HG02938 (cell line): Measurements from ENCODE around the gene MAGI1.

Experiments used
- ATAC-seq: cut with Tn5 transposase; IDR thresholded peaks from one replicate; pipeline ENCODE4 v1.9.1; 2021; ENCODE audit warnings: mild to moderate bottlenecking, moderate library complexity; ENCODE audit not compliant: unreplicated experiment

MAGI1 gene

GRCh38 chr3:65854606-65855304 lies 184.0 kb downstream of the MAGI1 start:
- no peak for ATAC-seq

GRCh38 chr3:65851827-65852226 lies 186.9 kb downstream of the MAGI1 start:
- ATAC-seq = no peak

- no peak for ATAC-seq
These were observed 188.5 kb downstream of the MAGI1 start for GRCh38 chr3:65850261-65850660.

GRCh38 chr3:65848024-65848423 lies 190.7 kb downstream of the MAGI1 start:
- ATAC-seq = no peak

GRCh38 chr3:65846936-65847335 lies 191.8 kb downstream of the MAGI1 start:
- ATAC-seq = no peak

GRCh38 chr3:65844370-65844769 lies 194.3 kb downstream of the MAGI1 start:
- no peak for ATAC-seq

- ATAC-seq = no peak
These were observed 195.0 kb downstream of the MAGI1 start for GRCh38 chr3:65843732-65844131.

GRCh38 chr3:65837604-65838003 lies 201.1 kb downstream of the MAGI1 start:
- ATAC-seq = no peak

- ATAC-seq = no peak
These were observed 202.7 kb downstream of the MAGI1 start for GRCh38 chr3:65836047-65836446.

- no peak for ATAC-seq
These were observed 204.8 kb downstream of the MAGI1 start for GRCh38 chr3:65833761-65834505.

- no peak for ATAC-seq
These were observed 206.8 kb downstream of the MAGI1 start for GRCh38 chr3:65831733-65832425.

GRCh38 chr3:65830948-65831732 lies 207.6 kb downstream of the MAGI1 start:
- ATAC-seq = no peak

GRCh38 chr3:65829228-65829627 lies 209.5 kb downstream of the MAGI1 start:
- ATAC-seq = no peak

GRCh38 chr3:65828706-65829105 lies 210.0 kb downstream of the MAGI1 start:
- ATAC-seq = no peak

GRCh38 chr3:65827076-65827475 lies 211.6 kb downstream of the MAGI1 start:
- ATAC-seq = no peak

- ATAC-seq = no peak
These were observed 214.6 kb downstream of the MAGI1 start for GRCh38 chr3:65824166-65824565.

GRCh38 chr3:65820600-65820999 lies 218.1 kb downstream of the MAGI1 start:
- no peak for ATAC-seq

GRCh38 chr3:65819896-65820295 lies 218.8 kb downstream of the MAGI1 start:
- no peak for ATAC-seq

GRCh38 chr3:65817553-65818126 lies 221.1 kb downstream of the MAGI1 start:
- ATAC-seq = no peak

- no peak for ATAC-seq
These were observed 222.5 kb downstream of the MAGI1 start for GRCh38 chr3:65816208-65816607.
